Measurements from ENCODE around the gene NUP188.

Gene NUP188

GRCh38 chr9:128902351-128903078 lies 45.0 kb upstream of the NUP188 start:
- TF ChIP-seq GABPA (IDR thresholded peaks at IDR 0.05; ENCODE audit: low read depth), result peak; percentile 24; the same call in 1 of the 2 replicates
- TF ChIP-seq POLR2AphosphoS5 (IDR thresholded peaks at IDR 0.05; ENCODE audit: low read depth), result peak; percentile 50
- no peak for TF ChIP-seq REST (IDR thresholded peaks at IDR 0.05; ENCODE audit: insufficient replicate concordance, low read depth)
- DNase-seq (ENCODE audit: low read depth in 1 of 2, low spot score in 1 of 2), result peak; percentile 50 to 84
- Histone ChIP-seq H3K27ac (replicated peaks) (peak overlapping the region; percentile 57), H3K4me3 (replicated peaks; ENCODE audit: insufficient read depth, low read length) (no peak overlapping the region), H3K27me3 (ENCODE audit: insufficient read depth, poor library complexity, severe bottlenecking) (no peaks in the 10 kb centered on the region)

- peak overlapping the region; percentile 57 for H3K27ac ChIP-seq (replicated peaks)
- no peaks in the 10 kb centered on the region for H3K27me3 ChIP-seq (ENCODE audit: insufficient read depth, poor library complexity, severe bottlenecking)
- no peak overlapping the region for H3K4me3 ChIP-seq (replicated peaks; ENCODE audit: insufficient read depth, low read length)
- DNase-seq (ENCODE audit: low read depth in 1 of 2, low spot score in 1 of 2), result no peak
- TF ChIP-seq REST (IDR thresholded peaks at IDR 0.05; ENCODE audit: insufficient replicate concordance, low read depth) (no peak), GABPA (IDR thresholded peaks at IDR 0.05; ENCODE audit: low read depth) (no peak), POLR2AphosphoS5 (IDR thresholded peaks at IDR 0.05; ENCODE audit: low read depth) (no peak), SPI1 (IDR thresholded peaks at IDR 0.05; ENCODE audit: borderline replicate concordance, low read depth) (no peak)
- TF ChIP-seq, protein P1, sequence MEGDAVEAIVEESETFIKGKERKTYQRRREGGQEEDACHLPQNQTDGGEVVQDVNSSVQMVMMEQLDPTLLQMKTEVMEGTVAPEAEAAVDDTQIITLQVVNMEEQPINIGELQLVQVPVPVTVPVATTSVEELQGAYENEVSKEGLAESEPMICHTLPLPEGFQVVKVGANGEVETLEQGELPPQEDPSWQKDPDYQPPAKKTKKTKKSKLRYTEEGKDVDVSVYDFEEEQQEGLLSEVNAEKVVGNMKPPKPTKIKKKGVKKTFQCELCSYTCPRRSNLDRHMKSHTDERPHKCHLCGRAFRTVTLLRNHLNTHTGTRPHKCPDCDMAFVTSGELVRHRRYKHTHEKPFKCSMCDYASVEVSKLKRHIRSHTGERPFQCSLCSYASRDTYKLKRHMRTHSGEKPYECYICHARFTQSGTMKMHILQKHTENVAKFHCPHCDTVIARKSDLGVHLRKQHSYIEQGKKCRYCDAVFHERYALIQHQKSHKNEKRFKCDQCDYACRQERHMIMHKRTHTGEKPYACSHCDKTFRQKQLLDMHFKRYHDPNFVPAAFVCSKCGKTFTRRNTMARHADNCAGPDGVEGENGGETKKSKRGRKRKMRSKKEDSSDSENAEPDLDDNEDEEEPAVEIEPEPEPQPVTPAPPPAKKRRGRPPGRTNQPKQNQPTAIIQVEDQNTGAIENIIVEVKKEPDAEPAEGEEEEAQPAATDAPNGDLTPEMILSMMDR (IDR thresholded peaks at IDR 0.05; ENCODE audit: insufficient read depth, low read length), result no peak
Measured at GRCh38 chr9:128903079-128903461, 44.4 kb upstream of the NUP188 start.

- no peak overlapping the region for H3K4me3 ChIP-seq (replicated peaks; ENCODE audit: insufficient read depth, low read length)
- no peaks in the 10 kb centered on the region for H3K27me3 ChIP-seq (ENCODE audit: insufficient read depth, poor library complexity, severe bottlenecking)
- no peak overlapping the region for H3K27ac ChIP-seq (replicated peaks)
- no peak for DNase-seq (ENCODE audit: low read depth in 1 of 2, low spot score in 1 of 2)
- no peak for TF ChIP-seq POLR2AphosphoS5 (IDR thresholded peaks at IDR 0.05; ENCODE audit: low read depth)
Measured at GRCh38 chr9:128903871-128904620, 43.5 kb upstream of the NUP188 start.

DNA sequence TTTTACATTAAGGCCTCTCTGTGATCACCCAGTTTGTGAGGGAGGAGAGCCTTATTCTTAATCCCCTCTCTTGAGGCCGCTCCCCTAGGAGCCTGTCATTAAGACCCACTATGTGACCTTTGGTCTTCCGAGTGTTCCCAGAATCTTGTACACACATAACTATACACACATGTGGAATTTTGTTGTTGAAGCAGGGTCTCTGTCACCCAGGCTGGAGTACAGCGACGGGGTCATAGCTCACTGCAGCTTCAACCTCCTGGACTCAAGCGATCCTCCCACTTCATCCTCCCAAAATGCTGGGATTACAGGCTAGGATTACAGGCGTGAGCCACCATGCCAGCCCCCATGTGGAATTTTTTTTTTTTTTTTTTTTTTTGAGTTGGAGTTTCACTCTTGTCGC lies 41.5 kb upstream of the NUP188 start:
- no peak for TF ChIP-seq REST (IDR thresholded peaks at IDR 0.05; ENCODE audit: insufficient replicate concordance, low read depth)
- TF ChIP-seq SPI1 (IDR thresholded peaks at IDR 0.05; ENCODE audit: borderline replicate concordance, low read depth), result no peak
- TF ChIP-seq POLR2AphosphoS5 (IDR thresholded peaks at IDR 0.05; ENCODE audit: low read depth), result no peak
- TF ChIP-seq, protein P1 (IDR thresholded peaks at IDR 0.05; ENCODE audit: insufficient read depth, low read length), result no peak
- no peak for TF ChIP-seq GABPA (IDR thresholded peaks at IDR 0.05; ENCODE audit: low read depth)
- Histone ChIP-seq H3K4me3 (replicated peaks; ENCODE audit: insufficient read depth, low read length) (no peak overlapping the region), H3K27me3 (ENCODE audit: insufficient read depth, poor library complexity, severe bottlenecking) (no peaks in the 10 kb centered on the region), H3K27ac (replicated peaks) (no peak overlapping the region)
- no peak for DNase-seq (ENCODE audit: low read depth in 1 of 2, low spot score in 1 of 2)
